Loucy (cell line): Measurements from ENCODE around the gene LINC01488.

Experiments used
- H2AFZ ChIP-seq: fragments of 200-600 bp; sonication (generic); 2 replicates; pipeline ENCODE4 v1.6.0; 2016; ENCODE audit warnings: antibody characterized with exemption, mild to moderate bottlenecking, low read length, moderate library complexity
- H3F3A ChIP-seq: fragments of 200-600 bp; 2 replicates; pipeline ENCODE4 v1.6.0; 2016; ENCODE audit warnings: antibody characterized with exemption, low read depth, mild to moderate bottlenecking
- H3K27me3 ChIP-seq: fragments of 200-600 bp; sonication (generic); 2 replicates; pipeline ENCODE4 v1.6.1; 2014; ENCODE audit warnings: low read length, mild to moderate bottlenecking; ENCODE audit not compliant: insufficient read depth, poor library complexity, severe bottlenecking
- H3K36me3 ChIP-seq: fragments of 200-600 bp; sonication (generic); 2 replicates; pipeline ENCODE4 v1.6.1; 2016; ENCODE audit warnings: low read length; ENCODE audit not compliant: insufficient read depth
- H3K4me1 ChIP-seq: fragments of 200-600 bp; sonication (generic); 2 replicates; pipeline ENCODE4 v1.5.1; 2014; ENCODE audit warnings: low read length, mild to moderate bottlenecking; ENCODE audit not compliant: insufficient read depth, poor library complexity, severe bottlenecking
- H3K4me2 ChIP-seq: fragments of 200-600 bp; sonication (generic); 2 replicates; pipeline ENCODE4 v1.6.0; 2014; ENCODE audit warnings: antibody characterized with exemption, low read length, low read depth, mild to moderate bottlenecking; ENCODE audit not compliant: poor library complexity, severe bottlenecking
- H3K4me3 ChIP-seq: fragments of 200-600 bp; sonication (generic); 2 replicates; pipeline ENCODE4 v1.5.1; 2014; ENCODE audit warnings: low read length, mild to moderate bottlenecking, mixed read lengths; ENCODE audit not compliant: poor library complexity, severe bottlenecking
- H3K79me2 ChIP-seq: fragments of 200-600 bp; sonication (generic); 2 replicates; pipeline ENCODE4 v1.6.1; 2014; ENCODE audit warnings: low read length; ENCODE audit not compliant: insufficient read depth
- H3K9ac ChIP-seq: fragments of 200-600 bp; sonication (generic); 2 replicates; pipeline ENCODE4 v1.6.0; 2014; ENCODE audit warnings: mild to moderate bottlenecking, low read depth, low read length, moderate library complexity; ENCODE audit not compliant: poor library complexity, severe bottlenecking
- H3K9me2 ChIP-seq: fragments of 200-600 bp; sonication (generic); replicated peaks from 2 replicates; pipeline ENCODE4 v1.6.1; 2016; ENCODE audit warnings: low read depth, low read length, mixed read lengths
- H3K9me3 ChIP-seq: fragments of 200-600 bp; sonication (generic); 2 replicates; pipeline ENCODE4 v1.6.1; 2014; ENCODE audit warnings: mild to moderate bottlenecking, antibody characterized with exemption, low read length, low read depth; ENCODE audit not compliant: insufficient read depth
- H4K20me1 ChIP-seq: fragments of 200-600 bp; sonication (generic); 2 replicates; pipeline ENCODE4 v1.6.0; 2014; ENCODE audit warnings: antibody characterized with exemption, low read length, mild to moderate bottlenecking; ENCODE audit not compliant: insufficient read depth, poor library complexity, severe bottlenecking
- EZH2phosphoT487 ChIP-seq: fragments of 200-600 bp; IDR thresholded peaks from 2 replicates; pipeline ENCODE4 v1.6.1; 2018; ENCODE audit warnings: antibody characterized with exemption, mild to moderate bottlenecking, moderate library complexity, borderline replicate concordance
- TF ChIP-seq, protein P1 (sequence below): fragments of 200-600 bp; sonication (generic); conservative IDR thresholded peaks from 2 replicates; pipeline ENCODE4 v1.5.1; 2014; ENCODE audit warnings: mild to moderate bottlenecking, antibody characterized with exemption, low read length

LINC01488 gene

DNA sequence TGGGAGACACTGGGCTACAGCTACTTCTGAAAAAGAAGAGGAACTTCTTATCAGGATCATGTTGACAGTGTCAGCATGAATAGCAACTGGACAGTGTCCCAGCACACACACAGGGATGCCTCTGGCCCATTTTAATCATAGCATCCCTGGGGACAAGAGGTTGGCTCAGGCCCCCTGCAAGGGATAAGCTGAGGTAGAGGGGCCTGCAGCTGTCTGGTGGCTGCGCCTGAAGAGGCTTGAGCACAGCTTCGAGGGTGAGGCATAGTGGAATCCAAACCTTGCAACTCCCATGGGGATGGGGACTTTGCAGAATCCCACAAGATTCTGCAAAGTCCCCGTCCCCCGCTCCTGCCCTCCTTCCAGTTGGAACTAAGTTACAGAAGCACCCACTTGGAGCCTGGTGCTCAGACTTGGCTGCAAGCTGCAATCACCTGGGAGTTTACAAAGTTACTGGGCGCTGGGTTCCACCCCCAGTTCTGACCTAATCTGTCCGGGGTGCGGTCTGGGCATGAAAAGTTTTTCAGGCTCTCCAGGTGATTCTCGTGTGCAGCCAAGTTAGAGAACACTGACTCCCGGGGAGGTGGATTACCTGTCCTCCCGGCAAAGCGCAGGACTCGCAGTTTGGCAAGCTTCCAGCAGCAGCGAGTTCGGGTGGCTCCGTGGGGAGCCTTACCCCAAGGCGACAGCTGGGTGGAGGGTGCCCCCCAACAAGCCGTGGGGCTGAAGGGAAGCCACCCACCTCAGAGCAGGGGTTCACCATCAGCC lies 16.0 kb upstream of the LINC01488 start:
- no peak overlapping the region for H3K4me3 ChIP-seq
- H3K4me1 ChIP-seq: no peaks in the 10 kb centered on the region
- no peaks in the 10 kb centered on the region for H4K20me1 ChIP-seq
- H3K9me3 ChIP-seq: no peaks in the 10 kb centered on the region
- H3F3A ChIP-seq: no peaks in the 10 kb centered on the region
- no peaks in the 10 kb centered on the region for H3K27me3 ChIP-seq
- no peak overlapping the region for H2AFZ ChIP-seq
- no peak overlapping the region for H3K4me2 ChIP-seq
- H3K36me3 ChIP-seq: no peaks in the 10 kb centered on the region
- H3K9ac ChIP-seq: no peak overlapping the region
- no peaks in the 10 kb centered on the region for H3K79me2 ChIP-seq
- H3K9me2 ChIP-seq: no peaks in the 10 kb centered on the region
- TF ChIP-seq, protein P1, sequence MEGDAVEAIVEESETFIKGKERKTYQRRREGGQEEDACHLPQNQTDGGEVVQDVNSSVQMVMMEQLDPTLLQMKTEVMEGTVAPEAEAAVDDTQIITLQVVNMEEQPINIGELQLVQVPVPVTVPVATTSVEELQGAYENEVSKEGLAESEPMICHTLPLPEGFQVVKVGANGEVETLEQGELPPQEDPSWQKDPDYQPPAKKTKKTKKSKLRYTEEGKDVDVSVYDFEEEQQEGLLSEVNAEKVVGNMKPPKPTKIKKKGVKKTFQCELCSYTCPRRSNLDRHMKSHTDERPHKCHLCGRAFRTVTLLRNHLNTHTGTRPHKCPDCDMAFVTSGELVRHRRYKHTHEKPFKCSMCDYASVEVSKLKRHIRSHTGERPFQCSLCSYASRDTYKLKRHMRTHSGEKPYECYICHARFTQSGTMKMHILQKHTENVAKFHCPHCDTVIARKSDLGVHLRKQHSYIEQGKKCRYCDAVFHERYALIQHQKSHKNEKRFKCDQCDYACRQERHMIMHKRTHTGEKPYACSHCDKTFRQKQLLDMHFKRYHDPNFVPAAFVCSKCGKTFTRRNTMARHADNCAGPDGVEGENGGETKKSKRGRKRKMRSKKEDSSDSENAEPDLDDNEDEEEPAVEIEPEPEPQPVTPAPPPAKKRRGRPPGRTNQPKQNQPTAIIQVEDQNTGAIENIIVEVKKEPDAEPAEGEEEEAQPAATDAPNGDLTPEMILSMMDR: no peak
- TF ChIP-seq EZH2phosphoT487: no peak

DNA sequence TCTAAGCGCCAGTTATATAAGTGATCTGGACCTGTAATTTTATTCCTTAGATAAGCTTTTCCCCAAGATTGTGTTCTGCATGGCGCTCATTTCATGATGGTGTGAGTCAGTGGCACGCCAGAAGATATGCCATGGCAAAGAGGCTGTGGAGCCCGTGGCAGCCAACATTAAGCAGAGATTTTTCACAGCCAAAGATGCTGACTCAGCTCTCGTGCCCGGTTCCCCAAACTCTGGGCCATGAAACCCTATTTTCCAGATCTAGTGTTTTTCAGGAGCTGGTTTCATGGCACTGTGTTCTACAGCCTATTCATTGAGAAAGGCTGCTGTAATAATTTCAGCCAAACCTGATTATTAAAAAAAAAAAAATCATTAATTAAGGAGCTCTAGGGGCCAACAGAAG lies 15.4 kb upstream of the LINC01488 start:
- no peaks in the 10 kb centered on the region for H3K79me2 ChIP-seq
- no peaks in the 10 kb centered on the region for H3K4me1 ChIP-seq
- H3K27me3 ChIP-seq: no peaks in the 10 kb centered on the region
- no peaks in the 10 kb centered on the region for H3K36me3 ChIP-seq
- TF ChIP-seq, protein P1: no peak
- TF ChIP-seq EZH2phosphoT487: no peak
- H3K4me3 ChIP-seq: no peak overlapping the region
- H3K4me2 ChIP-seq: no peak overlapping the region
- no peaks in the 10 kb centered on the region for H3K9me2 ChIP-seq
- no peak overlapping the region for H3K9ac ChIP-seq
- H3K9me3 ChIP-seq: no peaks in the 10 kb centered on the region
- no peaks in the 10 kb centered on the region for H4K20me1 ChIP-seq
- H2AFZ ChIP-seq: no peak overlapping the region
- H3F3A ChIP-seq: no peaks in the 10 kb centered on the region

DNA sequence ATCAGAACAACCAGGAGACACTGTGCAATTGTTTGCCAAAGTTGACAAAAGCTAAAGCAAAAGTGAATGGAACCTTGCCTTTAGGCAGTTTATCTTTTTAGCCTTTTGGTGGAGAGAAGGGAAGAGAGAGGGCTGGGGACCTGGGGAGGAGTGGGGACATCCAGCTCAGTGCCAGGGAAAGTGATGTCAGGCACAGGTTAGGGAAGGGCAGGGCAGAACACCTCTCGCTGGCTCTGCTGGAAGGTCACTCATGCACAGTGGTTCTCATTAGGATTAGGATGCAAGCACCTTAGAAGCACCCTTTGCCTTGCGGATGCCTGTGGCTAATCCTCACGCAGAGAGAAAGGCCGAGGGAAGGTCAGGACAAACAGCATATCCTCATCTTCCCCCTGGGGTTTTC lies 14.3 kb upstream of the LINC01488 start:
- Histone ChIP-seq H3K9me2 (no peaks in the 10 kb centered on the region), H3K36me3 (no peaks in the 10 kb centered on the region), H3K4me3 (no peak overlapping the region), H3K4me2 (no peak overlapping the region), H3K4me1 (no peaks in the 10 kb centered on the region), H3F3A (no peaks in the 10 kb centered on the region), H3K79me2 (no peaks in the 10 kb centered on the region), H3K9me3 (no peaks in the 10 kb centered on the region), H3K27me3 (no peaks in the 10 kb centered on the region), H2AFZ (no peak overlapping the region), H4K20me1 (no peaks in the 10 kb centered on the region), H3K9ac (no peak overlapping the region)
- TF ChIP-seq, protein P1: no peak
- TF ChIP-seq EZH2phosphoT487: no peak
